Measurements from ENCODE around the gene PRDM16.

DNA sequence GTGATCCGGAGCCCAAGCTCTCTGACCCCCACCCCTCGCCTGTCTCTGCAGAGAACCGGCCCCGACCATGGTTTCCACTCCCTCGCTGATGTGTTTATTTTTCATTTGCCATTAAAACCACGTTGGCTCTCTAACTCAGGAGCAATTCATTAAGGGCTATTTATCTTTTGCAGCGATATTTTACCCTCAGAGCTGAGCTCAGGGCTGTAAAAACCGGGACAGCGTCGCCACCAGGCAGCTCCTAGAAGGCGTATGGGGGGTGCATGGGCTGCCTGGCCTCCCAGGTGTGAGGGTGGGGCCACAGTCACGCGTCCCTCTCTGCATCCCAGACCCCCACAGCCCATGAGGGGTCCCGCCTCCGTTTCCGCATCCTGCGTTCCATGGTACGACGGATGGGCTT is 71.4 kb downstream of the PRDM16 start:
- TF ChIP-seq CTCF (IDR thresholded peaks at IDR 0.05) (no peak), POLR2AphosphoS5 (IDR thresholded peaks at IDR 0.05) (no peak), POLR2A (IDR thresholded peaks at IDR 0.05) (no peak), EP300 (IDR thresholded peaks at IDR 0.05) (no peak)
